H1 (cell line): ENCODE results near the gene BSPRY. TPM values are rescaled to one million over a fixed set of nuclear protein-coding genes. Genes with fewer than 3 reads are reported as not detected.

ENCODE experiments used
- POU5F1 ChIP-seq: IDR thresholded peaks from 2 replicates; pipeline ENCODE4 v1.6.1; 2011; ENCODE audit warnings: low read depth, mild to moderate bottlenecking, low read length, moderate library complexity
- TAF1 ChIP-seq: IDR thresholded peaks from 2 replicates; pipeline ENCODE4 v1.6.1; 2011; ENCODE audit warnings: mild to moderate bottlenecking, low read depth, low read length
- polyA plus RNA-seq, 7 experiments: library from polyadenylated mRNA; depleted of rRNA in 3 of 7; stranded (reverse) in 5 of 7; unstranded in 2 of 7; fragments of >200 nt in 5 of 7; fragments of 200-250 nt in 2 of 7; gene quantifications; 1 replicate in 5 of 7; 2 replicates in 1 of 7; 4 replicates in 1 of 7; pipeline versions ENCODE4 v1.2.1 to v1.2.3, GENCODE V29; 2011 to 2013; ENCODE audit warnings: missing spikeins in 2 of 7, mixed read lengths in 2 of 7
- total RNA-seq: library from RNA; stranded (reverse); fragmentation: NEBNext Ultra II Directional; extraction: Animal tissue kit (Norgen Biotek cat#: 25700); gene quantifications from 2 replicates; pipeline ENCODE4 v1.2.1, GENCODE V29; 2021

Gene BSPRY
- total and polyA plus RNA-seq, 2 of the 8 experiments (the other 6 are each of a cell fraction or from before 2014, with no cell fraction given) = 5.5 to 10.9 TPM

- no peak for TF ChIP-seq TAF1
- TF ChIP-seq POU5F1 = no peak
Observed at GRCh38 chr9:113395000-113395861, 45.9 kb downstream of the BSPRY start (continued).
